Stimulated activated CD8-positive, alpha-beta memory T cell treated with anti-CD3 and anti-CD28 coated beads, Interleukin-7, amount 100 ng/mL, for 1 hour (primary cell): ENCODE data around the gene RELT.
"Not testable (repeated sequence)": the region's sequence is repeated elsewhere in the genome, so short reads cannot be mapped to it uniquely, and the experiment has no call there.

Experiments used
- DNase-seq, 2 donors: peaks; one replicate each; pipeline ENCODE4 v3.0.0-alpha.2; 2020; ENCODE audit warnings: low read depth in 2 of 2

The RELT gene

DNA sequence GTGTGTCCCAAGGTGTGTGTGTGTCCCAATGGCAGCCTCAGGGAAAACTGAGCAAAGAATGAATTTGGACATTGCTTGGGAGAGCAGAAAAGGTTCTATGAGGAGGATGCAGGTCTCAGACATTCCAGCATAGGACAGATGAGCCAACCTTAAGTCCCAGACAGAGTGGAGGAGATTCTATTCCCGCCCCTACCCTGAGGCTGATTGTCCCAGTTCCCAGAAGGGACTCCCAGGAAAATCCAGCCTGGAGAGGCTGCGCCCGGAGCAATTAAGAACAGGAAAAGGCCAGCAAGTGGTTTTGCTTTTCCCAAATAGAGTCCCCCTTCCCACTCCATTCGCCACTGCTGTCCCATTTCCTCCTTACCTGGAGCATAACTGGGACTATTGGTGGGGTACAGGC lies 54.1 kb downstream of the RELT start:
- DNase-seq = no peak

DNA sequence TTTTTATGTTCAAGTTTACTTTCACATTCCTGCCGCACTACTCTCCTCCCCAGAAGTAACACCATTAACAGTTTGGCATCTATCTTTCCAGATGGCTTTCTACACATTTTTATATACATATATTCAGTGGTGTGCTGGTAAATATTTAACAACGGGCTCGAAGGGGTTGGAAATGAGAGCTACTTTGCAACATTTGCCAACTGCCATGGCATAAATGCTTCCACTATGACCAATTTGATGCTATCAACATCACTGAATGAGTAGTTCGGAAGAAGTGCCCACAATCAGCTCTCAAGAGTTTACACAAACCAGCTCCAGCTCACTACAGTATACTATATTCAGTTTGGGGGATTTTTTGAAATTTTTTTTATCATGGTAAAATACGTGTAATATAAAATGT lies 55.2 kb downstream of the RELT start:
- DNase-seq = no peak

DNA sequence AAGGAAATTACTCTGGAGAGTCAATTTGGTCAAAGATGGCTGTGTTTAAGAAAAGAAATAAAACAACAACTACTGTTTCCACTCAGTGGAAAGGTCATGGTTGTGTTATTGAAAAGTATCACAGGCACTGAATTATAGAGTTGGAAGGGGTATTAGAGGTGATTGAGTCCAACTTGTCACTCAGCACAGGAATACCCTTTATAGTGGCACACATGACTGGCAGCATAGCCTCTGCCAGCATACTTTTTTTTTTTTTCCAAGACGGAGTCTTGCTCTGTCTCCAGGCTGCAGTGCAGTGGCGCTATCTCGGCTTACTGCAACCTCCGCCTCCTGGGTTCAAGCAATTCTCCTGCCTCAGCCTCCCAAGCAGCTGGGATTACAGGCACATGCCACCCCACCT lies 60.7 kb downstream of the RELT start:
- DNase-seq = not testable (repeated sequence)

DNA sequence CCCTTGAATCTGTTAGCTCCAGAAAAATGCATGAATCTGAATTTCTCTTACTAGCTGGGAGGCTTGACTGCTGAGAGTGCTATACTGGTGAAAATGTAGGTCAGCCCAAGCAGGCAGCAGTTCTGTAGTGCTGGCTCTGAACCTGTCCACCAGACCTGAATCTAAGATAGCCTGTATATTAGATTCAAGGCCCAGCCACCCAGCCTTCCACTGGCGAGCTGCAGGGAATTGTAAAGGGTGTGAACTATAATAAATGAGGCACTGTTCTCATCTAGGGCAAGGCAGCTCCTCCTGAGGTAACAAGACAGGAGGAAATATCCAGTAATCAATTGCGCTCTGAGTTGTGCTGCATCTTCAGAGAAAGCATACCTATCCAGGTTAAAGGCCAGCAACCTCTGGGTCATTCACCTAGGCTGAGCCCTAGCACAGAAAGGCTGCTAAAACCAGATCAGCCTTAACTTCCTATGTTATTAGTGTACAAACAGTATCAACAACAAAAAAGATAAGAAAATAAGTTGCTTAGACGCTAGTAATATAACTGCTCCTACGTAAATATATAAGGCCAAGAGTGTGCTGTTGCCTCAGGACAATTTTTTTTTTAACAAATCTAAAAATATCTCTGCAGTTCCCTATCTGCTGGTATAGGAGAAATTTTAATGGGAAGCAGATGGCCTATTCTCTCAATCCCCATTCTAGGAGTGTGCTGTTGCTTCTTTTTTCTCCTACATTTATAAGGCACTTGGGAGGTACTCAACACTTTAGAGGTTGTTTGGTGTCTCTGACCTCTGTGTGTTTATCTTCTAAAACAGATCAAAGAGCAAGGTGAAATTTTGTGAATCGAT lies 63.0 kb downstream of the RELT start:
- DNase-seq = no peak

DNA sequence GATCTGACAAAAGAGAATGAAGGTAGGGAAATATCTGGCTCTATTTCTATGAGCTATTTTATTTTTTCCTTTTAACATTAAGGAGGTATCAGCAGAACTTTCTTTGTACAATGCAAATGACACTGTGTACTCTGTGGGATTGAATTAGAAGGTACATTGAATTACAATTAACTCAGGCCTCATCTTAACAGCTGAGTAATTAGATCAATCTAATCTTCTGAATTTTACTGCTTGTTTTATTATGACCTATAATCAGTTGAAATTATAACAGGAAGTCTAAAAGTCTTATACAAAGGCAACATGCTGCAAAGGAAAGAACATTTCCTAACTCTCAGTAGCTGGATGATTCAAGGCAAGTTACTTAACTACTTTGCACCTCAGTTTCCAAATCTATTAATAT lies 69.8 kb downstream of the RELT start:
- DNase-seq = no peak

DNA sequence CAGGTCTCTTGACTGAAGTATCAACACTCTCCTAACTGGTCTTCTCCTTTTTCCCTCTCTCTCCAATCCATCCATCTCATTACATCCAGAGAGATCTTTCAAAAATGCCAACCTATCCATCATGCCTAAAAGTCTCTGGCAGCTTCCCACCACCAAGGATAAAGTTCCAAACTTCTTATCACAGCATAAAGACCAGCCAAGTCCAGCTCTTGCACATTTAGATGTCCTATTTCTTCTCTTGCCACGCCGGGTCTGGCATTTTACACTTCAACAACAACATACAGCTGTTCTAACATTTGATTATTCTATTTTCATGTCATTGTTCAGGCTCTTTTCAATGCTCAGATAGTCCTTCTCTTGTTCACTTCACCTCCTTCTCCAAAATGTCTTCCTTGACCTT lies 70.6 kb downstream of the RELT start:
- DNase-seq = no peak
